NB4 (cell line): ENCODE measurements around the gene NYAP1.
"Not testable (repeated sequence)": the region's sequence is repeated elsewhere in the genome, so short reads cannot be mapped to it uniquely, and the experiment has no call there.

Experiments used
- MYC ChIP-seq: IDR thresholded peaks from 2 replicates; pipeline ENCODE4 v1.6.1; 2011; ENCODE audit warnings: low read depth, low read length
- POLR2A ChIP-seq: IDR thresholded peaks from 2 replicates; pipeline ENCODE4 v1.6.1; 2011; ENCODE audit warnings: mild to moderate bottlenecking; ENCODE audit not compliant: insufficient read length; ENCODE audit errors: extremely low read depth
- TF ChIP-seq, protein P1 (sequence below): IDR thresholded peaks from one replicate; pipeline ENCODE4 v1.5.1; 2012; ENCODE audit warnings: low read depth, low read length
- TF ChIP-seq, protein P2 (sequence below): IDR thresholded peaks from 2 replicates; pipeline ENCODE4 v1.6.1; 2011; ENCODE audit warnings: low read depth, low read length

GRCh38 chr7:100521909-100522593 is 38.3 kb downstream of the NYAP1 start:
- TF ChIP-seq, protein P1, sequence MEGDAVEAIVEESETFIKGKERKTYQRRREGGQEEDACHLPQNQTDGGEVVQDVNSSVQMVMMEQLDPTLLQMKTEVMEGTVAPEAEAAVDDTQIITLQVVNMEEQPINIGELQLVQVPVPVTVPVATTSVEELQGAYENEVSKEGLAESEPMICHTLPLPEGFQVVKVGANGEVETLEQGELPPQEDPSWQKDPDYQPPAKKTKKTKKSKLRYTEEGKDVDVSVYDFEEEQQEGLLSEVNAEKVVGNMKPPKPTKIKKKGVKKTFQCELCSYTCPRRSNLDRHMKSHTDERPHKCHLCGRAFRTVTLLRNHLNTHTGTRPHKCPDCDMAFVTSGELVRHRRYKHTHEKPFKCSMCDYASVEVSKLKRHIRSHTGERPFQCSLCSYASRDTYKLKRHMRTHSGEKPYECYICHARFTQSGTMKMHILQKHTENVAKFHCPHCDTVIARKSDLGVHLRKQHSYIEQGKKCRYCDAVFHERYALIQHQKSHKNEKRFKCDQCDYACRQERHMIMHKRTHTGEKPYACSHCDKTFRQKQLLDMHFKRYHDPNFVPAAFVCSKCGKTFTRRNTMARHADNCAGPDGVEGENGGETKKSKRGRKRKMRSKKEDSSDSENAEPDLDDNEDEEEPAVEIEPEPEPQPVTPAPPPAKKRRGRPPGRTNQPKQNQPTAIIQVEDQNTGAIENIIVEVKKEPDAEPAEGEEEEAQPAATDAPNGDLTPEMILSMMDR = not testable (repeated sequence)
- TF ChIP-seq, protein P2, sequence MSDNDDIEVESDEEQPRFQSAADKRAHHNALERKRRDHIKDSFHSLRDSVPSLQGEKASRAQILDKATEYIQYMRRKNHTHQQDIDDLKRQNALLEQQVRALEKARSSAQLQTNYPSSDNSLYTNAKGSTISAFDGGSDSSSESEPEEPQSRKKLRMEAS = not testable (repeated sequence)
- TF ChIP-seq POLR2A, MYC: not testable (repeated sequence)
